Measurements from ENCODE around the gene WDFY4.

DNA sequence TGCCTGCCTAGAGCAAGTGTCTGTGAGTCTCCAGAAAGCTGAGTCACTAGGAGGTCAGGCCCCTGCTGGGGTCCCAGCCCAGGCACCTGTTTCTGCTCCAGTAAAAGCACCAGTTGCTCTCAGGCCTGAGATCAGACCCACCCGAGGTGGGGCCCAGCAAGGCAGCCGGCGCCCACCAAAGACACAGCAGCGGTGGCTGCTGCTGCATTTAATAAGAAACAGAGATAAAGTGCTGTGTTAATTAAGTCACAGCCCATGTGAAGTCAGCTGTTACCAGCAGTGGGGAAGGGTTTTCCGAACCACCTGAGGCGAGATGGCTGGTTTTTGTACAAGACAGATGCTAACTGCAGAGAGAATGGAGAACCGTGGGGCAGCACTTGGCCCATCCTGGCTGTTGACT lies 267.0 kb downstream of the WDFY4 start:
- TF ChIP-seq, protein P1, sequence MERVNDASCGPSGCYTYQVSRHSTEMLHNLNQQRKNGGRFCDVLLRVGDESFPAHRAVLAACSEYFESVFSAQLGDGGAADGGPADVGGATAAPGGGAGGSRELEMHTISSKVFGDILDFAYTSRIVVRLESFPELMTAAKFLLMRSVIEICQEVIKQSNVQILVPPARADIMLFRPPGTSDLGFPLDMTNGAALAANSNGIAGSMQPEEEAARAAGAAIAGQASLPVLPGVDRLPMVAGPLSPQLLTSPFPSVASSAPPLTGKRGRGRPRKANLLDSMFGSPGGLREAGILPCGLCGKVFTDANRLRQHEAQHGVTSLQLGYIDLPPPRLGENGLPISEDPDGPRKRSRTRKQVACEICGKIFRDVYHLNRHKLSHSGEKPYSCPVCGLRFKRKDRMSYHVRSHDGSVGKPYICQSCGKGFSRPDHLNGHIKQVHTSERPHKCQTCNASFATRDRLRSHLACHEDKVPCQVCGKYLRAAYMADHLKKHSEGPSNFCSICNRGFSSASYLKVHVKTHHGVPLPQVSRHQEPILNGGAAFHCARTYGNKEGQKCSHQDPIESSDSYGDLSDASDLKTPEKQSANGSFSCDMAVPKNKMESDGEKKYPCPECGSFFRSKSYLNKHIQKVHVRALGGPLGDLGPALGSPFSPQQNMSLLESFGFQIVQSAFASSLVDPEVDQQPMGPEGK (CRISPR knock-in tag; IDR thresholded peaks at IDR 0.05; ENCODE audit: borderline replicate concordance) = no peak
- TF ChIP-seq SNAI2 (CRISPR knock-in tag; IDR thresholded peaks at IDR 0.05) = no peak
- TF ChIP-seq, protein P2, sequence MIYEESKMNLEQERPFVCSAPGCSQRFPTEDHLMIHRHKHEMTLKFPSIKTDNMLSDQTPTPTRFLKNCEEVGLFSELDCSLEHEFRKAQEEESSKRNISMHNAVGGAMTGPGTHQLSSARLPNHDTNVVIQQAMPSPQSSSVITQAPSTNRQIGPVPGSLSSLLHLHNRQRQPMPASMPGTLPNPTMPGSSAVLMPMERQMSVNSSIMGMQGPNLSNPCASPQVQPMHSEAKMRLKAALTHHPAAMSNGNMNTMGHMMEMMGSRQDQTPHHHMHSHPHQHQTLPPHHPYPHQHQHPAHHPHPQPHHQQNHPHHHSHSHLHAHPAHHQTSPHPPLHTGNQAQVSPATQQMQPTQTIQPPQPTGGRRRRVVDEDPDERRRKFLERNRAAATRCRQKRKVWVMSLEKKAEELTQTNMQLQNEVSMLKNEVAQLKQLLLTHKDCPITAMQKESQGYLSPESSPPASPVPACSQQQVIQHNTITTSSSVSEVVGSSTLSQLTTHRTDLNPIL (CRISPR knock-in tag; IDR thresholded peaks at IDR 0.05; ENCODE audit: low read depth) = no peak
- no peak for TF ChIP-seq TOX (CRISPR knock-in tag; IDR thresholded peaks at IDR 0.05; ENCODE audit: borderline replicate concordance)
- TF ChIP-seq, protein P3, sequence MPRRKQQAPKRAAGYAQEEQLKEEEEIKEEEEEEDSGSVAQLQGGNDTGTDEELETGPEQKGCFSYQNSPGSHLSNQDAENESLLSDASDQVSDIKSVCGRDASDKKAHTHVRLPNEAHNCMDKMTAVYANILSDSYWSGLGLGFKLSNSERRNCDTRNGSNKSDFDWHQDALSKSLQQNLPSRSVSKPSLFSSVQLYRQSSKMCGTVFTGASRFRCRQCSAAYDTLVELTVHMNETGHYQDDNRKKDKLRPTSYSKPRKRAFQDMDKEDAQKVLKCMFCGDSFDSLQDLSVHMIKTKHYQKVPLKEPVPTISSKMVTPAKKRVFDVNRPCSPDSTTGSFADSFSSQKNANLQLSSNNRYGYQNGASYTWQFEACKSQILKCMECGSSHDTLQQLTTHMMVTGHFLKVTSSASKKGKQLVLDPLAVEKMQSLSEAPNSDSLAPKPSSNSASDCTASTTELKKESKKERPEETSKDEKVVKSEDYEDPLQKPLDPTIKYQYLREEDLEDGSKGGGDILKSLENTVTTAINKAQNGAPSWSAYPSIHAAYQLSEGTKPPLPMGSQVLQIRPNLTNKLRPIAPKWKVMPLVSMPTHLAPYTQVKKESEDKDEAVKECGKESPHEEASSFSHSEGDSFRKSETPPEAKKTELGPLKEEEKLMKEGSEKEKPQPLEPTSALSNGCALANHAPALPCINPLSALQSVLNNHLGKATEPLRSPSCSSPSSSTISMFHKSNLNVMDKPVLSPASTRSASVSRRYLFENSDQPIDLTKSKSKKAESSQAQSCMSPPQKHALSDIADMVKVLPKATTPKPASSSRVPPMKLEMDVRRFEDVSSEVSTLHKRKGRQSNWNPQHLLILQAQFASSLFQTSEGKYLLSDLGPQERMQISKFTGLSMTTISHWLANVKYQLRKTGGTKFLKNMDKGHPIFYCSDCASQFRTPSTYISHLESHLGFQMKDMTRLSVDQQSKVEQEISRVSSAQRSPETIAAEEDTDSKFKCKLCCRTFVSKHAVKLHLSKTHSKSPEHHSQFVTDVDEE (CRISPR knock-in tag; IDR thresholded peaks at IDR 0.05) = no peak
- TF ChIP-seq ZNF565 (CRISPR knock-in tag; conservative IDR thresholded peaks at IDR 0.05; ENCODE audit: low read depth) = no peak
- no peak for TF ChIP-seq ZFP3 (CRISPR knock-in tag; IDR thresholded peaks at IDR 0.05)
- TF ChIP-seq ZNF8 (CRISPR knock-in tag; IDR thresholded peaks at IDR 0.05) = no peak
- no peak for TF ChIP-seq ARNTL (CRISPR knock-in tag; IDR thresholded peaks at IDR 0.05; ENCODE audit: borderline replicate concordance, low read depth)
- TF ChIP-seq ZFP30 (CRISPR knock-in tag; IDR thresholded peaks at IDR 0.05) = no peak
- TF ChIP-seq RARB (CRISPR knock-in tag; IDR thresholded peaks at IDR 0.05) = no peak
